ENCODE data around the gene ANLN.

DNA sequence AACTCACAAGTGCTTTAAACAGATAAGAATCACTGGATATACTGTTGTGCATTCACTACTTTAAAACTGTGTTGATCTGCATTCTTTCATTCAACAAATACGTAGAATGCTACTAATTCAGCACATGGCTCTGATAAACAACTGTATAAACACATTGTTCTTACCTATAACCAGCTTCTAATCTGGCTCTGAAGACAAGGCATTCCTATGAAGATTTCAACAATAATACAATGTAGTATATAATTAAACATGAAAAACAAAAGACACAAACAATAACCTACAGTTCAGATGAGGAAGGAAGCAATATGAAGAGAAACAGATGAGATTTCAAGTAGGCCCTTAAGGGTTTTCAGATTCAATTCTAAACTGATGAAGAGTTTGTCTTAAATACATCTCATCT lies 31.1 kb upstream of the ANLN start:
- TF ChIP-seq SIN3A (IDR thresholded peaks at IDR 0.05; ENCODE audit: borderline replicate concordance, insufficient read depth, low read length) = no peak
- no peak for TF ChIP-seq TAF1 (IDR thresholded peaks at IDR 0.05; ENCODE audit: borderline replicate concordance, insufficient read depth, low read length)
- no peak for TF ChIP-seq POLR2AphosphoS5 (IDR thresholded peaks at IDR 0.05; ENCODE audit: low read depth, low read length)
- TF ChIP-seq REST (IDR thresholded peaks at IDR 0.05; ENCODE audit: insufficient read depth in 1 of 2, low read depth in 2 of 2, low read length in 2 of 2) = no peak
